ENCODE measurements around the gene RTEL1. TPM values are rescaled to one million over a fixed set of nuclear protein-coding genes. Genes with fewer than 3 reads are reported as not detected.

The RTEL1 gene
- total and polyA plus RNA-seq, 9 of the 15 experiments (the other 6 are each of a cell fraction or from before 2014, with no cell fraction given), result 0.36 to 61.0 (median 17.9) TPM

GRCh38 chr20:63701051-63701328 lies 42.9 kb downstream of the RTEL1 start:
- Histone ChIP-seq H3K4me1 (replicated peaks in 1 of 2; ENCODE audit: control insufficient read depth in 2 of 2, insufficient read depth in 2 of 2, low read length in 2 of 2) (peaks cover 9 to 79% of the 10 kb centered on the region in 2 experiments), H3K9ac (ENCODE audit: insufficient read depth in 1 of 2, low read depth in 2 of 2, low read length in 2 of 2) (peak overlapping the region in 1 of 2 experiments; percentile 84; a peak in 1 of 4 replicates), H3K9me3 (replicated peaks; ENCODE audit: control insufficient read depth, insufficient read depth, low read depth, low read length) (no peaks in the 10 kb centered on the region), H3K27me3 (ENCODE audit: control insufficient read depth in 2 of 2, insufficient read depth in 2 of 2, low read length in 2 of 2) (no peaks in the 10 kb centered on the region), H3K36me3 (ENCODE audit: control insufficient read depth, insufficient read depth, low read length) (peaks cover 32% of the 10 kb centered on the region), H3K4me2 (ENCODE audit: insufficient read depth, low read length) (no peak overlapping the region), H3K27ac (ENCODE audit: extremely low read depth, low read depth, low read length) (no peak overlapping the region), H3K79me2 (ENCODE audit: control insufficient read depth, insufficient read depth, low read length) (peaks cover 11% of the 10 kb centered on the region), H3K4me3 (no peak overlapping the region), H2AFZ (ENCODE audit: low read depth, low read length) (no peak overlapping the region), H3K9me1 (ENCODE audit: control insufficient read depth, insufficient read depth, low read length) (no peaks in the 10 kb centered on the region), H4K20me1 (replicated peaks; ENCODE audit: control insufficient read depth, insufficient read depth, low read length) (peaks cover 4% of the 10 kb centered on the region; the same call in 1 of the 2 replicates)
- CTCF ChIA-PET (ENCODE audit: low intra/inter-chr PET ratio), result no interaction called here
- in situ Hi-C loops (cut with MboI), result no loop called here
- no TSS peak for BruUV-seq (replicated peaks)
- FAIRE-seq (no peak), DNase-seq (ENCODE audit: extremely low read depth in 1 of 4, low spot score in 3 of 4) (no peak), ATAC-seq (no peak)
- POLR2A ChIA-PET, result interaction anchor here (0.6 to 1.3 kb wide), 3 partner anchors 18 to 164 kb away, joined by 3 to 6 read pairs (median 4); partner anchors contain the start of genes GMEB2 and TPD52L2
- TF ChIP-seq, protein P1, sequence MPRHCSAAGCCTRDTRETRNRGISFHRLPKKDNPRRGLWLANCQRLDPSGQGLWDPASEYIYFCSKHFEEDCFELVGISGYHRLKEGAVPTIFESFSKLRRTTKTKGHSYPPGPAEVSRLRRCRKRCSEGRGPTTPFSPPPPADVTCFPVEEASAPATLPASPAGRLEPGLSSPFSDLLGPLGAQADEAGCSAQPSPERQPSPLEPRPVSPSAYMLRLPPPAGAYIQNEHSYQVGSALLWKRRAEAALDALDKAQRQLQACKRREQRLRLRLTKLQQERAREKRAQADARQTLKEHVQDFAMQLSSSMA (CRISPR knock-in tag; IDR thresholded peaks at IDR 0.05), result no peak
- TF ChIP-seq ZNF586 (CRISPR knock-in tag; conservative IDR thresholded peaks at IDR 0.05) (no peak), RNF2 (IDR thresholded peaks at IDR 0.05) (no peak), ERF (CRISPR knock-in tag; IDR thresholded peaks at IDR 0.05) (no peak), IRF9 (tag; IDR thresholded peaks at IDR 0.05) (no peak), RFX5 (IDR thresholded peaks at IDR 0.05; ENCODE audit: low read depth, low read length) (no peak), NFXL1 (CRISPR knock-in tag; IDR thresholded peaks at IDR 0.05) (no peak), ZNF57 (CRISPR knock-in tag; IDR thresholded peaks at IDR 0.05) (no peak), ZNF280A (IDR thresholded peaks at IDR 0.05; ENCODE audit: low read depth, partially characterized antibody) (no peak), STAT5B (CRISPR knock-in tag; IDR thresholded peaks at IDR 0.05) (no peak), ZC3H11A (IDR thresholded peaks at IDR 0.05; ENCODE audit: low read depth, low read length) (no peak), HIVEP1 (CRISPR knock-in tag; IDR thresholded peaks at IDR 0.05) (no peak), PATZ1 (CRISPR knock-in tag; IDR thresholded peaks at IDR 0.05; ENCODE audit: borderline replicate concordance) (no peak)
- TF ChIP-seq, protein P2, sequence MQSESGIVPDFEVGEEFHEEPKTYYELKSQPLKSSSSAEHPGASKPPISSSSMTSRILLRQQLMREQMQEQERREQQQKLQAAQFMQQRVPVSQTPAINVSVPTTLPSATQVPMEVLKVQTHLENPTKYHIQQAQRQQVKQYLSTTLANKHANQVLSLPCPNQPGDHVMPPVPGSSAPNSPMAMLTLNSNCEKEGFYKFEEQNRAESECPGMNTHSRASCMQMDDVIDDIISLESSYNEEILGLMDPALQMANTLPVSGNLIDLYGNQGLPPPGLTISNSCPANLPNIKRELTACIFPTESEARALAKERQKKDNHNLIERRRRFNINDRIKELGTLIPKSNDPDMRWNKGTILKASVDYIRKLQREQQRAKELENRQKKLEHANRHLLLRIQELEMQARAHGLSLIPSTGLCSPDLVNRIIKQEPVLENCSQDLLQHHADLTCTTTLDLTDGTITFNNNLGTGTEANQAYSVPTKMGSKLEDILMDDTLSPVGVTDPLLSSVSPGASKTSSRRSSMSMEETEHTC (IDR thresholded peaks at IDR 0.05), result no peak
- intact Hi-C loops (cut with micrococcal nuclease), result loop anchor here (10.0 kb wide), 2 partner anchors 84 to 166 kb away; partner anchors contain the start of gene PTK6
- WGBS (ENCODE audit: insufficient coverage, low coverage, missing lambda C conversion rate), result 95% methylated on average over 3 of the region's 5 CpGs
